GM18498 (cell line): Measurements from ENCODE around the gene PHKA2.
A peak's percentile ranks its signal among the peaks of the same experiment; 100 is the strongest.
"Not testable (repeated sequence)": the region's sequence is repeated elsewhere in the genome, so short reads cannot be mapped to it uniquely, and the experiment has no call there.

ENCODE experiments used
- ATAC-seq: cut with Tn5 transposase; IDR thresholded peaks from one replicate; pipeline ENCODE4 v1.9.1; 2021; ENCODE audit warnings: mild to moderate bottlenecking, moderate library complexity; ENCODE audit not compliant: unreplicated experiment

The PHKA2 gene

GRCh38 chrX:18873189-18873791 lies 110.6 kb downstream of the PHKA2 start:
- ATAC-seq: no peak

DNA sequence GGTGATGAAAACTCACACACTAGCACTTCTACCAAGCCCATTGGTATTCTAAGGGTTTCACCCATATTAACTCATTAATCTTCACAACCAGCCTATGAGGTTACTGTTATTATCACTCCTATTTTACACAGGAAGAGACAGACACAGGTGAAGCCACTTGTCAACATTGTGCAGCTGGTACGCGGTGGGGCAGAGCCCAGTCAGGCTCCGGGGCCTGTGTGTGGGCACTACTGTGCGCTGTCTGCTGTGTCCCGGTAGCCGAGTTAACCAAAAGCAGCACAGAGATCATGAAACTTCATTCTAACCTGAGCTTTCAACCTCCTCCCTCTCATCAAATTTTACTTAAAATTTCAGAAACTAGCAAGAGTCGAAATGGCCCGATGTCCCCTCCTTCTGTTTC lies 111.3 kb downstream of the PHKA2 start:
- no peak for ATAC-seq

- no peak for ATAC-seq
These were observed 111.9 kb downstream of the PHKA2 start for GRCh38 chrX:18871970-18872369.

DNA sequence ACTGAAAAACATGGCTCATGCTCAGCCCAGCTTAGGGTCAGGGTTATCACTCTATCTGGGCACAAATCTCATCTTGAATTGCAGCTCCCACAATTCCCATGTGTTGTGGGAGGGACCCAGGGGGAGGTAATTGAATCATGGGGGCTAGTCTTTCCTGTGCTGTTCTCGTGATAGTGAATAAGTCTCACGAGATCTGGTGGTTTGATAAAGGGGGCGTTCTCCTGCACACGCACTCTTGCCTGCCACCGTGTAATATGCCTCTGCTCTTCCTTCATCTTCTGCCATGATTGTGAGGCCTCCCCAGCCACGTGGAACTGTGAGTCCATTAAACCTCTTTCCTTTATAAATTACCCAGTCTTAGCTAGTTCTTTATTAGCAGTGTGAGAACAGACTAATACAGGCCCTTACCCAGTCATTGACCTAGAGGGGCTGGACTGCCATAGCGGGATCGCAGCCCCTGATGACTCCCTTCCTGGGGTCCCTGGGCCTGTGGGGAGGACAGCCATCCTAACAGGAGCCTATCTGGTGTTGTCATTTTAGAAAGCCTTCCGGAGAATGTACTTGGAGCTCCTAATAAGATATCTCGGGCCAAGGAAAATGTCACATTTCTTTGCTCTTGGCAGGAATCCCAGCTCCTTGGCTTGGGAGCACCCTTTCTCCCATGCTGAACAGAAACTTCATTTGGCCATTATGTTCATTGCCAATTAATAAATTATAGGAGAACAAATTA lies 112.6 kb downstream of the PHKA2 start:
- no peak for ATAC-seq

GRCh38 chrX:18864390-18864920 lies 119.5 kb downstream of the PHKA2 start:
- ATAC-seq: no peak

- no peak for ATAC-seq
These were observed 122.4 kb downstream of the PHKA2 start for GRCh38 chrX:18861511-18861910.

GRCh38 chrX:18856645-18856997 lies 127.3 kb downstream of the PHKA2 start:
- no peak for ATAC-seq

GRCh38 chrX:18855919-18856644 lies 127.8 kb downstream of the PHKA2 start:
- peak; percentile 91 for ATAC-seq

DNA sequence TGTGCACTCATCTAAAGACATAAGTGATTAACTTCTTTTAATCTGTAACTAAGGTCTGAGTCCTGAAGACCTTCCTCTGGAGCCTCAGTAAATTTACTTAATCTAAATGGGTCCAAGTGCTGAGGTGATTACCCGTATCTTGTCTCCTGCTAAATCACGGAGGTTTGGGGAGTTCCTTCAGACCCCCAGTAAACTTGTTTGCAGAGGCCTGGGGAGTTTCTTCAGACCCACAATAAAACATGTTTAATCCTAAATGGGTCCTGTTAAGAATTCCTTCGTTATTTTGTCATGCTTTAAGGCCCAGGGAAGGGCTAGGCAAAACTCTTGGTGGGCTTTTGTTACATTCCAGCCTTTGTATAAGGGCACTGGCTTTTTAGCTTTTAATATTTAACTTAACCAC lies 136.0 kb downstream of the PHKA2 start:
- ATAC-seq: not testable (repeated sequence)
